Suppressor macrophage treated with lipopolysaccharide for 1 hour (primary cell): Measurements from ENCODE around the gene PRPF18.
"Not testable (repeated sequence)": the region's sequence is repeated elsewhere in the genome, so short reads cannot be mapped to it uniquely, and the experiment has no call there.

Experiments
- DNase-seq, 3 donors: peaks; one replicate each; pipeline ENCODE4 v3.0.0-alpha.2; 2020 to 2022

The PRPF18 gene, protein sequence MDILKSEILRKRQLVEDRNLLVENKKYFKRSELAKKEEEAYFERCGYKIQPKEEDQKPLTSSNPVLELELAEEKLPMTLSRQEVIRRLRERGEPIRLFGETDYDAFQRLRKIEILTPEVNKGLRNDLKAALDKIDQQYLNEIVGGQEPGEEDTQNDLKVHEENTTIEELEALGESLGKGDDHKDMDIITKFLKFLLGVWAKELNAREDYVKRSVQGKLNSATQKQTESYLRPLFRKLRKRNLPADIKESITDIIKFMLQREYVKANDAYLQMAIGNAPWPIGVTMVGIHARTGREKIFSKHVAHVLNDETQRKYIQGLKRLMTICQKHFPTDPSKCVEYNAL

DNA sequence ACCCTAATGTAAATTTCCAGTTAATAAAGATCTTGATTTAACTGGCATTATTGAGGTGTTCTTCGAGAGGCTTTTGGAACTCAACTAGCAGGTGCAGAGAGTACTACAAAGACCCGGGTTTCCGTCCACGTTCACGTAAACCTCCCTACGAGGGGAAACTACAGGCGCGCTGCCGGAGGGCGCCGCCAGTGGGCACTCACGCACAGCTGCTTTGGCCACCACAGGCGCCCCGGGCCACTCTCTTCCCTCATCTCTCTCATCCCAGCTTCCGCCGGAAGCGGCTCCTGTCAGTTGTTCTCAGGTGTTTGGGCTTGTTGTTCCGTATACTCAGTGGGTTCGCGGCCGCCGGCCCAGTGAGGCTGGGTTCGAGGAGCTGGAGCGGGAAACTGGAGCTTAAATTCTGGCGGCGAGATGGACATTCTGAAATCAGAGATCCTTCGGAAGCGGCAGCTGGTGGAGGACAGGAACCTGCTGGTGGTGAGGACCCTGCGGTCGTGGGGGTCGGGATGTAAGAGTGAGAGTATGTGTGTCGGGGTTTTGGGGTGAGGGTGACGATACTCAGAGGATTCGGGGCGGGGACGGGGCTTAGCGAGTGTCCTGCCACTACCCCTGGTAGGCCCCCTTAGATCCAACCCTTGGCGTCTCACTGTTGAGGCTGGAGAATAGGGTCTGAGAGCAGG lies at the start of gene PRPF18:
TSS of gene PRPF18 (plus strand) at position 290 of the 680 bp plus-strand sequence. CDS start at position 412, 122 bp downstream.
- peak; percentile 92 to 96 (median 95) for DNase-seq

DNA sequence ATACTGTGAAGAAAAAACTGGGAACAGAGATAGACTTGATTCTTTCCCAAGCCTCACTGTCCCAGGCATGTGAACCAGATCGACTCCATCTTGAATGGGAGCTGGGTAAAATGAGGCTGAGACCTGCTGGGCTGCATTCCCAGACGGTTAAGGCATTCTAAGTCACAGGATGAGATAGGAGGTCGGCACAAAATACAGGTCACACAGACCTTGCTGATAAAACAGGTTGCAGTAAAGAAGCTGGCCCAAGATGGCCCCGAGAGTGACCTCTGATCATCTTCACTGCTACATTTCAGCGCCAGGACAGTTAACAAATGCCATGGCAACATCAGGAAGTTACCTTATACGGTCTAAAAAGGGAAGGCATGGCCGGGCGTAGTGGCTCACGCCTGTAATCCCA lies 48.8 kb upstream of the PRPF18 start:
- DNase-seq = not testable (repeated sequence)

DNA sequence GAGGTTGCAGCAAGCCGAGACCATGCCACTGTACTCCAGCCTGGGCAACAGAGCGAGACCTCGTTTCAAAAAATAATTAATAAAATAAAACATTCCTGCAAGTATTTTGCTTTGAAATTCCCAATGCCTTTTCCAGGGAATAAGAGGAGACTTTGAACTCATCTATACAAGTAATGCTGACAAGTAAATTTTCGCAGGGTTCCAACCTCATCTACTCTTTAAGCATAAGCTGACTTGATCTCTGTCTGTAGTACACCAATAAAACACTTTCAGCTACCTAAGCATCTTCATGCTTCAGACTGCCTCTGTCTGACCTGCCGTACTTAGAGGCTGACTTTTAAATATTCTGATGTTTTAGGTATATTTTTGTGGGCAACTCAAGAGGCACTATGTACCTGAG lies 44.2 kb upstream of the PRPF18 start:
- DNase-seq = no peak

DNA sequence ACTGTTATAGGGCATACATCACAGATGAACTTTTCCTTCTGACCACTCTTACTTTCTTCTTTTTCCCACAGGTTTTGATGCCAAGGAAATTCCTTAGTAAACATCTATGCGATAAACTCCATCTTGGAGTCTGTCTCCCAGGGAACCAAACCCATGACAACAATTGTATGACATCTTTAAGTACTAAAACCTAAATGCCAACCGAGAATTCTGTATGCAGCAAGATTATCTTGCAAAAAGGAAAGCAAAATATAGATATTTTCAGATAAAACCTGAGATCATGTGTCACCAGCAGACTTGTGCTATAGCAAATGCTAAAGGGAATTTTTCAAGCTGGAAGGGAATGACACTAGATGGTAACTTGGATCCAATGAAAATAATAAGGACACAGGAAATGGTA lies 36.0 kb upstream of the PRPF18 start:
- no peak for DNase-seq

DNA sequence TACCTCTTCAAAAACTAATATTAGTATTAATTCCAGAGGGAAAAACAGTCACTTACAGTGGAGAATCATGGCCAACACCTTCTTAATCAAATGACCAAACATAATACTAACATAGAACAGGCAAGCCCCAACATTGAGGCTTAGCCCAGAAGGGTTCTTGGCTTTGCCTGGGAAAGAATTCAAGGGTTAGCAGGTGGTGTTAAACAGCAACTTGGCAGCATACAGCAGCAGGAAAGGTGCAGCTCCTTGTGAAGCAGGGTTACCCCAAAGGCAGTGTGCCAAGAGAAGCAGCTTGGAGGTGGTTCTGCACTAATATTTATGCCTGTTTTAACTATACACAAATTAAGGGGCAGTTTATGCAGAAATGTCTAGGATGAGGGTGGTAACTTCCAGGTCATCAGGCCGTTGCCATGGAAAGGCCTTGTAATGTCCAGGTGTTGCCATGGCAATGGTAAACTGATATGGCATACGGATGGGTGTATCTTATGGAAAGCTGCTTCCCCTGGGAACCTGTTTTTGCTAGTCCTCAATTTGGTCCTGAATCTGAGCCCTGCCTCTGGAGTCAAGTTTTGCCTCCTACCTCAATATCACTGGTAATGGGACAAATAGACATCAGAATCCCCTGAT lies 30.8 kb upstream of the PRPF18 start:
- DNase-seq = no peak

DNA sequence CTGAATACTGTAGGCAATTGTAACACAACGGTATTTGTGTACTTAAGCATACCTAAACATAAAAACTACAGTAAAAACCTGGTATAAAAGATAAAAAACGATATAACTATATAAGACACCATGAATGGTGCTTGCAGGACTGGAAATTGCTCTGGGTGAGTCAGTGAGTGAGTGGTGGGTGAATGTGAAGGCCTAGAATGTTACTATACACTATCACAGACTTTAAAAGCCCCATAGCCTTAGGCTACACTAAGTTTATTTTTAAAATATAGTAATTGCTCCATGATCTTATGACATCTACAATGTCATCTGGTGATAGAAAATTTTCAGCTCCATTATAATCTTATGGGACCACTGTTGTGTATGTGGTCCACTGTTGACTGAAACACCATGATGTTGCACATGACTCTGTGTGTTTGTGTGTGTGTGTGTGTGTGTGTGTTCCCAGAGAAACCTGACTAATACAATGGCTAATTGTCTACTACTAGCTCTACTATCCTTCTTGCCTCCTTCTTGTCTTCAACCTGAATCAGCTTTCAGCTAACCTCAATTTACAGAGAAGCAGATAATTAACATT lies 27.6 kb upstream of the PRPF18 start:
- DNase-seq = no peak

DNA sequence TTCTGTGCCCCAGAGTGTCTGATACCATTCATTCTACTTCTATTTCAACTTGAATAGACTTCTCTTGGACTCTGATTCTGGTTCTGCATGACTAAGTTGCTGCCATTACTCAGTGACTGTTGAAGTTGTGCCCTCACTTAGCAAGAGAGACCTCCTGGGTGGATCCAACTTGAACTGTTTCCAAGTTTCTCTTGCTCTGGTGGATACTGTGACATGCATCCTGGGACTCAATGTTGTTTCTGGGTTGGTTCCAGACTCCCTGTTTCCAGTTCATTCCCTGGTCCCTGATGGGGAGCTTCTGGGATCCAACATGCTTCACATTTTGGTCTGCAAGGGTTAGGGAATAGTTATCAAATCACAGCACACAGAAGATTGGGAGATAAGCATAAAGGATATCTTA lies 26.2 kb upstream of the PRPF18 start:
- no peak for DNase-seq

DNA sequence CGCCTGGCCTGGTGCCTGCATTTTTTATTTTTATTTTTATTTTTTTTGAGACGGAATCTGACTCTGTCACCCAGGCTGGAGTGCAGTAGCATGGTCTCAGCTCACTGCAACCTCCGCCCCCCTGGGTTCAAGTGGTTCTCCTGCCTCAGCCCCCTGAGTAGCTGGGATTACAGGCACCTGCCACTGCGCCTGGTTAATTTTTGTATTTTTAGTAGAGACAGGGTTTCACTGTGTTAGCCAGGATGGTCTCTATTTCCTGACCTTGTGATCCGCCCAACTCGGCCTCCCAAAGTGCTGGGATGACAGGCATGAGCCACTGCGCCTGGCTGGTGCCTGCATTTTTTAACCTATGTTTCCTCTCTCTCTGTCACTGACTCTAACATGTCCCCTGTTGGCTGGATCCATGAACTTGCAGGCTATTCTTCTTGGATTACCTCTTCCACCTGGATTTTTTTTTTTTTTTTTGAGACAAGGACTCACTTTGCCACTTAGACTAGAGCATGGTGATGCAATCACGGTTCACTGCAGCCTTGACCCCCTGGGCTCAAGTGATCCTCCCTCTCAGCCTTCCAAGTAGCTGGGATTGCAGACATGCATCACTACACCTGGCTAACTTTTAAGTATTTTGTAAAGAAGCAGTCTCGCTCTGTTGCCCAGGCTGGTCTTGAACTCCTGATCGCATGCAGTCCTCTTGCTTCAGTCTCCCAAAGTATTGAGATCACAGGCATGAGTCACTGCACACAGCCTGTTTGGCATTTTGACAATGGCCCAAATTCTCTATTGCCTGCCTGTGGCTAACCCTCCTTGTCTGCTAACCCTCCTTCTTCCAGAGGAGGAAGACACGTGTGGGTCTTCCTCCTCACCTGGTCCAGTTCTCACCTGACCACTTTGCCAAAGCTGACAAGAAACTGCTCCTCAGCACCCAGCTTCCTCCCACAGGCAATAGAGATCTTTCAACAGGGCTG lies 23.0 kb upstream of the PRPF18 start:
- no peak for DNase-seq

DNA sequence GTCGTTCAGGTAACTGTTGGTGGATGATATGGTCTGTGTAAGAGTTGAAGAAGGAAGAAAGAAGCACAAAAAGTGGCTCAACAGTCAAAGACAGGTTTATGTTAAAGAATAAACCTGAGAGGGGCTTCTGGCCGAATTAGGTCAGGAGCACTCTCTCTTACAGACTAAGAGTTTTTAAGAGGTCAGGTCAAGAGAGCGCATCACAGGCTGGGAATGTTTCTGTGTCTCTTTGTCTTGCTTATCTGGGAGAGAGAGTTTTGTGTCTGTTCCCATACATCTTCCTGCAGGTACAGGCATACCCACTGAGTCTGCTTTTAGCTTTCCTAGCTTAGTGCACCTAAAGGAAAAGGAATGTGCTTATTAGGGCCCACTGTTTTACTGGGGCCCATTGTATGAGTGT lies 22.2 kb upstream of the PRPF18 start:
- DNase-seq = no peak

DNA sequence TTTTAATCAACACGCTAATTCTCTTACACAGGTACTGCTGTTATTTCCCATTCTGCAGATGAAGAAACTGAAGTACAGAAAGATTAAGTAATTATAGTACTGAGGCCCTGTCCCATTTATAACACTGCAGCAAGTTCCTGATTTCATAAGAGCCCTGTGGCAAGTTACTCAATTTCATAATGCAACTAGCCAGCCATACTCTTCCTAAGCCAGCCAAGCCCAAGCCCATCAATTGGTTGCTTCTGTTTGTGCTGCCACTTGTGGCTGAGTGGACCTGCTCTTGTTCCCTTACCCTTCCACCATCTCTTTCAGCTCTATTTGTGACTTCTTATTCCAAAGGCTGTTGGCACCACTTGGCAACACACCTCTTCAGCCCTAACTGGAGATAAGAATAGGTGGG lies 19.7 kb upstream of the PRPF18 start:
- DNase-seq = peak; percentile 59 to 79 (median 70)

DNA sequence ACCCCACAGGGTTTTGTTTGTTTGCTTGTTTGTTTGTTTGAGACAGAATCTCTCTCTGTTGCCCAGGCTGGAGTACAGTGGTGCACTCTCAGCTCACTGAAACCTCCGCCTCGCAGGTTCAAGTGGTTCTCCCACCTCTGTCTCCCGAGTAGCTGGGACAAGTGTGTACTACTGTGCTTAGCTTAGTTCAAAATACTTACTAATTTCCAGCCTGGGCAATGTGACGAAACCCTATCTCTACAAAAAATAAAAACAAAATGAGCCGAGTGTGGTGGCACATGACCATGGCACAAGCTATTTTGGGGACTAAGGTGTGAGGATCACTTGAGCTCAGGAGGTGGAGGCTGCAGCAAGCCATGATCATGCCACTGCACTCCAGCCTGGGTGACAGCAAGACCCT lies 15.2 kb upstream of the PRPF18 start:
- DNase-seq = no peak

DNA sequence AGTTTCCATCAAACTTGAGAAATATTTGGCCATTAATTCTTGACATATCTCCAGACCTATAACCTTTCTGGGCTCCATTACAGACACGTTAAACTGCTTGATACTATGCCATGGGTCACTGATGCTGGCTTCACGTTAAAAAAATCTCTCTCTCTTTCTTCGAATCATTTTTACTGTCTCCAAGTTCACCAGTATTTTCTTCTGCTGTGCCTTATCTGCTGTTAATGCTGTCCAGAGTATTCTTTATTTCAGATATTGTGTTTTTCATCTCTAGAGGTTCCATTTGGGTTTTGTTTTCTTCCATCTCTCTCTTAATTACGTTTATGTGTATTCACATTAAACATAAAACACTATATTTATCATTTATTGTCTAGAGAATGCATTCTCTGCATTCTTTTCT lies 12.8 kb upstream of the PRPF18 start:
- no peak for DNase-seq

DNA sequence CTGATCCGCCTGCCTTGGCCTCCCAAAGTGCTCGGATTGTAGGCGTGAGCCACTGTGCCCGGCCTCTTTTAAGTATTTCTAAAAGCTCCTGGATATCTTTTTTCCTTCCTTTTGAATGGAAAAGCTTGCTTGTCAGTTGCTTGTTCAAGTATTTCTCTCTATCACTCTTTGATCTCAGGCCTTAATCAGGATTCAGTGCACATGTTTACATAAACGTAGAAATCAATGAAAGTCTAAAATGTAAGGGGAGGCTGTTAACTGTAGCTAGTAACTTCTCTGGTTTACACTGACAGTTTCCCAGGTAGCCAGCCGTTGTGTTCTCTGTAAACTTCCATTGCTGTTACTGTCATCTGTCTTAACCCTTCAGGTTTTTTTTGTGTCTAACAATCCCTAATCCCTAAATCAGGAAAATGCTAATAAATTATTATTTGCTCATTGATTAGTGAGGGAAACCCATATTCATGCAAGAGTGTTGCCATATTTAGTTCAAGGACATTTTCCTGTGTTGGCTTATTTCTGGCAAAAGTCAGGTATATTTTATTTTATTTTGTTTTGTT lies 1.5 kb upstream of the PRPF18 start:
- DNase-seq = no peak

DNA sequence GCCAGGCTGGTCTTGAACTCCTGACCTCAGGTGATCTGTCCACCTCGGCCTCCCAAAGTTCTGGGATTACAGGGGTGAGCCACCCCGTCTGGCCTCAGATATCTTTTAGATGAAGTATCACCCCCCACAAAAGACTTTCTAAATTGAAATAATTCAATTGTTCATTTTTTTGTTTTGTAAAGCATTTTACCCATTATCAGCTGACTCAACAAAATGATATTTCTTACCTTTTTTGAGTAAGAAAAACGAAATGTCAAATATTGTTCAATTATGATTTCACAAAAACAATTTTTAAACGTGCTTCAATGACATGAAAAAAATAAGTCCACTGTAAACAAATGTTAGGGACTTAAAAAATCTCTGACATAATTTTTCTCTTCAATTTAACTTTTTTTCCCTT lies 822 bp upstream of the PRPF18 start:
- DNase-seq = no peak

DNA sequence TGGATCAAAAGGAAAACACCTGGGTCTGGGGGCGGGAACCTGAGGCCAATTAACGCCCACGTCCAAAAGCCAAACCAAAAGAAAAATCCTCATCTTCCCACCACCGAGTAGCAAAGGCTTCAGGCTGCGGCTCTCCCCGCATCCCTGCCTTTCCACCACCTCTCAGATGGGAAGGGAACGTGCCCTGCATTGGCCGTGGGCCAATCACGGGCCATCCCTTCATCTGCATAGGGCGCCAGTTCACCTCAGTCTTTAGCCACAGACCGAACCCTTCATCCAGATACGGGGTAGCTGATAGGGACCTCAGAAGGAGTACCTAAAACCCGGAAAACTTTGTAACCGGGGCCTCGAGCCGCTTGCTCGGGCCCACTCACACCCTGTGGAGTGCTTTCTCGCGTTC lies 626 bp downstream of the PRPF18 start:
- DNase-seq = peak in 1 of 3 donors; percentile 1

DNA sequence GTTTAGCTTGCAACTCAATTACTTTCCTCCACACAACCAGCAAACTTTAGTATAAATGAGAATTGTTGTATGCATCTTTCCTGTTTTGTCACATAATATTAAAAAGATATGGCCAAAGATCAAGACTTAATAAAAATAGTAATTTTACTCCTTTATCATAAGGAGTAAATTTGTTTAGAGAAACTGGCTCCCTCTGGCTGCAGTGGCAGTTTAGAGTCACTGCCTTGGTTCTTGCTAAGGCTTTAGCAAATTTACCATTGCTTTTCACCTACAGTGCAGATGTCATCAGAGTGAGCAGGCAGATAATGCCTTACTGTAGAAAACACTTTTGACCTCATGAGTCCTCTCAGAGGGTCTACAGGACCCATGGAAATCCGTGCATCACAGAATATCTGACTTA lies 2.6 kb downstream of the PRPF18 start:
- DNase-seq = no peak

DNA sequence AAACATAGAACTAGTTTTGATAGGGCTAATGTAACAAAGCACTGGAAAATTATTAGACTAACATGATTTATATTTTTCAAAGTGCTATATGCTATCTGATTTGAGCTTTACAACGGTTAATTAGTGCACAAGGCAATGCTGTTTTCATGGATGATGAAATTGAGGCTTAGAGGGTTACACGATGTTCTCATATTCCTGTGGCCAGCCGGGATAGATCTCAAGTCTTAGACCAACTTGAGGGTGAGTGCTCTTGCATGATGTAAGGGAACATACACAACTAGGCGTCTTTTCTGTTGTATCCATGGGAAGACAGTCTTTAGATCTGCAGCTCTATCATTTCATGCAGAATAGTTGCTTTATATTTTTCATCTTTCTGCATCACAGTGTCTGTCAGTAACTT lies 4.1 kb downstream of the PRPF18 start:
- no peak for DNase-seq

DNA sequence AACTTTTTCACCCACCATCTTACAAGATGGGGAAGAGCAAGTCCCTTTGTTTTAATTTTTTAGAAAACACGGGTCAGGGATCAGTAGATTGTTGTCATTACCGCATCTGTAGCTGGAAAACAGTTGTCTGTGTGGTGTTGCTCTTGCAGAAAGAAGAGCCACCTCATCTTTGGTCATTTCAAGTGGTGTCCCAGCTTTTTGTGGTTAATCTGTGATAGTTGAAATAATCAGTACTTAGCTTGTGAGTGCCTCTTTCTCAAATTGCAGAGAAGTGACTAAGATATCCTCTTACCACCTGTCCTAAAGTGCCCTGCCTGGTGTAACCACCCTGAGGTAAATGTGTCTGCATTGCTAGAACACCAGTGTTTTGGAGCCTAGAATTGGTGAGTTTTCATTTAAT lies 5.5 kb downstream of the PRPF18 start:
- DNase-seq = no peak

DNA sequence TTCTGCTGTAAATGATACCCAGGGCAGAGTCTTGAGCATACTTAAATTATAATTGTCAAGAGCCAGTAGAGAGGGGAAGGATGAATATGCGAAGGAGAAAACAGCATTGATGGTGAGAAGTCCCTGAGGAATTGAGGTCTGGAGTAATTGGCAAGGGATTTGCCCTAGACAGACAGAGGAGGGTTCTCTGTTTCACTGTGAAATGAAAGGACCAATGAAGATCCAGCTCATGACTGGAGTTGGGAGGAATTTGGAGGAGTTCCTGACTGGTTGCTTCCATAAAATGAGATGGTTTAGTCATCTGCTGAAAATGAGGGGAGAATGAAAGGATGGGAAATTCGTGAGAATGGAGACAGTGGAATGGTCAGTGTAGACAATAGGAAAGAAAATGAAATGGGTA lies 6.8 kb downstream of the PRPF18 start:
- no peak for DNase-seq

DNA sequence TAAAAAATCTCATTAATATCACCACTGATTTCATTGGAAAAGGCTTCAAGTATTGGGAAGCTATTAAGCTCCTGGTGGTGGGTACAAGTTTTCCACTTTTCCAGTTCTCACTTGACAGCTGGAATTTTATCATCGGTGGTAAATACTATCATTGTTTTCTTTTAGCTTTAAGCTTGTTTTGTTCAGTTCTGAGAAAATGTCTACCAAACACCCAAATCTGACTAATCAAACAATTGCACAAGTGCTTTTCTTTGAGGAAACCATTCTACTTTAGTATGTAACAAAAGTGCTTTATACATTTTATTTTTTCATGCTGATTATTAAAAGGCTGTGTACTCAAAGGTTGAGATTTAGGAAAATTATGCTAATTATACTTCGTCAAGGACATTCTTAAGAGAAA lies 7.9 kb downstream of the PRPF18 start:
- DNase-seq = no peak

DNA sequence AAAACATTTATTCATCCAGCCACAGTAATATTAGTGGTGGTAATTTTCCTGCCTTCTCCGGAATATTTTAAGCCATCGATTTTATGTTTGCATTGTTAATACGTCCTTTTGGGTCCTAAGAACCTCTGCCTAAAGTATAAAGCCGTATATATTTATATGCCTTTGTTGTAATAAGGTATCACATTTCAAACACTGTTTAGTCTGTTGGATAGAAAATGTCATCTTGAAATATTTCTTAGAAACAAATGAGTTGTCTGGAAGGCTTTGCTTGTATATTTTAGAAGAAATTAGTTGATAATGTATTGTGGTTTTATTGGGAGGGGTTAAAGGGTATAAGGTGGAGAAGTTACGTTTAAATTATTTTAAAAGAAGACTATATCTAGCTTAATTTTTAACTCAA lies 11.1 kb downstream of the PRPF18 start:
- DNase-seq = no peak

DNA sequence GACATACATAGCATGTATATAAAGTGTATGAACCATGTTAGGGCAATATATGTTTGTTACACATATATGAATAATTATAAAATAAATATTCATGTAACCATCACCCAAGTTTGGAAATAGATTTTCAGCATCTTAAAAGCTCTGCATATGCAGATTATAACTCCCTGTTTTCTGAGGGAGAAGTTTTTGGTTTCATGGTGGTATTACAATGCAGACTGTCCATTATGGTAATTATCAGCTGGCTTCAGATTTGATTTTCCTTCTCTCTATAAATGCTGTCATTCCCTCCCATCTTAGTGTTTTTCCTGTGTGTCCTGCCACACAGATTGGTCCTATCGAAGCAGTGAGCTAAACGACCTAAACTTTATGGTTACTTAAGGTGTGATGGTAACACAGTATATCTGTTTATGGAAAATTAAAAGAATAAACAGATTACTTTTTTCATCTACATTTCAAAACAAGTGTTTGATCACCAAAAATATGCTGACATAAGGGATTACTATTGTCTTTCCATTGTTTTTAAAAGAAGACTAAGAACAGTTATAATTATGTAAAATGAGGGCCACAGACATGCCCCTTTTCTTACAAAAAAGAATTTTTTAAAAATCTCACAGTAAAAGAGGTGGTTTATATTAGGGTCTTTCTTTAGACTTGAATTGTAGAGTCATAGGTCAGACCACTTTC lies 17.7 kb downstream of the PRPF18 start:
- DNase-seq = no peak
